NCI-H2227 (cell line): ENCODE results near the gene RB1.
"Not testable (repeated sequence)": the region's sequence is repeated elsewhere in the genome, so short reads cannot be mapped to it uniquely, and the experiment has no call there.

Source experiments
- DNase-seq: peaks from one replicate; lab custom pipeline; 2025; ENCODE audit not compliant: unreplicated experiment; lab: John Stamatoyannopoulos, UW

The RB1 gene

GRCh38 chr13:48297131-48297786 is 6.3 kb upstream of the RB1 start:
- DNase-seq, result peak; percentile 13

GRCh38 chr13:48299591-48299990 is 4.0 kb upstream of the RB1 start:
- DNase-seq, result no peak

GRCh38 chr13:48302871-48303358 is 636 bp upstream of the RB1 start:
- DNase-seq, result no peak

GRCh38 chr13:48304143-48304876 is 759 bp downstream of the RB1 start:
- DNase-seq, result peak; percentile 25

GRCh38 chr13:48311223-48311622 is 7.7 kb downstream of the RB1 start:
- no peak for DNase-seq

- DNase-seq, result no peak
Measured at GRCh38 chr13:48315969-48316650, 12.6 kb downstream of the RB1 start.

GRCh38 chr13:48316826-48317510 is 13.4 kb downstream of the RB1 start:
- DNase-seq, result no peak

GRCh38 chr13:48317511-48318376 is 14.2 kb downstream of the RB1 start:
- no peak for DNase-seq

GRCh38 chr13:48318377-48318811 is 14.8 kb downstream of the RB1 start:
- no peak for DNase-seq

GRCh38 chr13:48318821-48319511 is 15.4 kb downstream of the RB1 start:
- DNase-seq, result no peak

- DNase-seq, result no peak
Measured at GRCh38 chr13:48319531-48320398, 16.2 kb downstream of the RB1 start.

- DNase-seq, result no peak
Measured at GRCh38 chr13:48320399-48320790, 16.8 kb downstream of the RB1 start.

GRCh38 chr13:48320891-48321510 is 17.4 kb downstream of the RB1 start:
- DNase-seq, result no peak

GRCh38 chr13:48322294-48322693 is 18.7 kb downstream of the RB1 start:
- DNase-seq, result no peak

- DNase-seq, result no peak
Measured at GRCh38 chr13:48333976-48334375, 30.4 kb downstream of the RB1 start.

- DNase-seq, result no peak
Measured at GRCh38 chr13:48334534-48335127, 31.1 kb downstream of the RB1 start.

GRCh38 chr13:48339198-48339597 is 35.6 kb downstream of the RB1 start:
- not testable (repeated sequence) for DNase-seq

- DNase-seq, result no peak
Measured at GRCh38 chr13:48344264-48344663, 40.7 kb downstream of the RB1 start.
